Cardiac fibroblast (primary cell): ENCODE results near the gene PCDHGB1.
"Not testable (repeated sequence)": the region's sequence is repeated elsewhere in the genome, so short reads cannot be mapped to it uniquely, and the experiment has no call there.

Experiments
- DNase-seq, 2 donors: peaks; one replicate each; pipeline versions ENCODE4 v3.0.0 to v3.0.0-alpha.2; 2010; ENCODE audit warnings: low read depth in 2 of 2
- H3K4me3 ChIP-seq, 2 donors: replicated peaks in 1 of 2; 1 replicate in 1 of 2; 2 replicates in 1 of 2; pipeline ENCODE4 v1.5.1; 2011; ENCODE audit warnings: low read depth in 2 of 2, low read length in 2 of 2, mild to moderate bottlenecking in 2 of 2, moderate library complexity in 1 of 2
- TF ChIP-seq, protein P1 (sequence below): IDR thresholded peaks from one replicate; pipeline ENCODE4 v1.5.1; 2011; ENCODE audit warnings: low read depth, mild to moderate bottlenecking, low read length, inconsistent platforms

The PCDHGB1 gene

DNA sequence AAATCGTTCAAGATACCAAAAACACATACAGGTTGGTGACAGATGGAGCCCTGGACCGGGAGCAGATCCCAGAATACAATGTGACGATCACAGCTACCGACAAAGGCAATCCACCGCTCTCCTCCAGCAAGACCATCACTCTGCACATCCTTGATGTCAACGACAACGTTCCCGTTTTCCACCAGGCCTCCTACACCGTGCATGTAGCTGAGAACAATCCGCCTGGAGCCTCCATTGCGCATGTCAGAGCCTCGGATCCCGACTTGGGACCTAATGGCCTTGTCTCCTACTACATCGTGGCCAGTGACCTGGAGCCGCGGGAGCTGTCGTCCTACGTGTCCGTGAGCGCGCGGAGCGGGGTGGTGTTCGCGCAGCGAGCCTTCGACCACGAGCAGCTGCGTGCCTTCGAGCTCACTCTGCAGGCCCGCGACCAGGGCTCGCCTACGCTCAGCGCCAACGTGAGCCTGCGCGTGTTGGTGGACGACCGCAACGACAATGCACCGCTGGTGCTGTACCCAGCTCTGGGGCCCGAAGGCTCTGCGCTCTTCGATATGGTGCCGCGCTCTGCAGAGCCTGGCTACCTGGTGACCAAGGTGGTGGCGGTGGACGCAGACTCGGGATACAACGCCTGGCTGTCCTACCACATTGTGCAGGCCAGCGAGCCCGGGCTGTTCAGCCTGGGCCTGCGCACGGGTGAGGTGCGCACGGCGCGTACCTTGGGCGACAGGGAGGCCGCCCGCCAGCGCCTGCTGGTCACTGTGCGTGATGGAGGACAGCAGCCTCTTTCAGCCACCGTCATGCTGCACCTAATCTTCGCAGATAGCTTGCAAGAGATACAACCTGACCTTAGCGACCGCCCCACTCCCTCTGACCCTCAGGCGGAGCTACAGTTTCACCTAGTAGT is 21.9 kb downstream of the PCDHGB1 start:
- no peak for DNase-seq
- H3K4me3 ChIP-seq = no peak overlapping the region
- TF ChIP-seq, protein P1, sequence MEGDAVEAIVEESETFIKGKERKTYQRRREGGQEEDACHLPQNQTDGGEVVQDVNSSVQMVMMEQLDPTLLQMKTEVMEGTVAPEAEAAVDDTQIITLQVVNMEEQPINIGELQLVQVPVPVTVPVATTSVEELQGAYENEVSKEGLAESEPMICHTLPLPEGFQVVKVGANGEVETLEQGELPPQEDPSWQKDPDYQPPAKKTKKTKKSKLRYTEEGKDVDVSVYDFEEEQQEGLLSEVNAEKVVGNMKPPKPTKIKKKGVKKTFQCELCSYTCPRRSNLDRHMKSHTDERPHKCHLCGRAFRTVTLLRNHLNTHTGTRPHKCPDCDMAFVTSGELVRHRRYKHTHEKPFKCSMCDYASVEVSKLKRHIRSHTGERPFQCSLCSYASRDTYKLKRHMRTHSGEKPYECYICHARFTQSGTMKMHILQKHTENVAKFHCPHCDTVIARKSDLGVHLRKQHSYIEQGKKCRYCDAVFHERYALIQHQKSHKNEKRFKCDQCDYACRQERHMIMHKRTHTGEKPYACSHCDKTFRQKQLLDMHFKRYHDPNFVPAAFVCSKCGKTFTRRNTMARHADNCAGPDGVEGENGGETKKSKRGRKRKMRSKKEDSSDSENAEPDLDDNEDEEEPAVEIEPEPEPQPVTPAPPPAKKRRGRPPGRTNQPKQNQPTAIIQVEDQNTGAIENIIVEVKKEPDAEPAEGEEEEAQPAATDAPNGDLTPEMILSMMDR = no peak

GRCh38 chr5:141373673-141374317 is 23.9 kb downstream of the PCDHGB1 start, which contains the start of gene PCDHGA6:
PCDHGA6 (plus strand) TSS chr5:141373891; CDS start chr5:141374084, 193 bp downstream.
- peak within 1 kb of the TSS; percentile 40 to 48 for H3K4me3 ChIP-seq
- TF ChIP-seq, protein P1 = peak; percentile 70
- DNase-seq = peak; percentile 40 to 66

- TF ChIP-seq, protein P1 = no peak
- H3K4me3 ChIP-seq = no peak overlapping the region
- DNase-seq = no peak
These were observed 24.7 kb downstream of the PCDHGB1 start for GRCh38 chr5:141374627-141375026.

- not testable (repeated sequence) for H3K4me3 ChIP-seq, DNase-seq
- TF ChIP-seq, protein P1 = peak; percentile 9
These were observed 25.7 kb downstream of the PCDHGB1 start for GRCh38 chr5:141375444-141376155.

GRCh38 chr5:141382469-141383294 is 32.8 kb downstream of the PCDHGB1 start, which contains the start of gene PCDHGA7:
PCDHGA7 (plus strand) TSS chr5:141382742; CDS start chr5:141382900, 158 bp downstream.
- peak within 1 kb of the TSS; percentile 47 to 62 for H3K4me3 ChIP-seq
- TF ChIP-seq, protein P1 = peak; percentile 61

DNA sequence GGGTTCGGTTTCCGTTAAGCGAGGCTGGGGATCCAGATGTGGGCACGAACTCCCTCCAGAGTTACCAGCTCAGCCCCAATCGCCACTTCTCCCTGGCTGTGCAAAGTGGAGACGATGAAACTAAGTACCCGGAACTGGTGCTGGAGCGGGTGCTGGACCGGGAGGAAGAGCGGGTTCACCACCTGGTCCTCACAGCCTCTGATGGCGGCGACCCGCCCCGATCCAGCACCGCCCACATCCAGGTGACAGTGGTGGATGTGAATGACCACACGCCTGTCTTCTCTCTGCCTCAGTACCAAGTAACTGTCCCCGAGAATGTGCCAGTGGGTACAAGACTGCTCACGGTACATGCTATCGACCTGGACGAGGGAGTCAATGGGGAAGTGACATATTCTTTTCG is 33.4 kb downstream of the PCDHGB1 start:
- TF ChIP-seq, protein P1 = no peak
- peak overlapping the region; percentile 47 to 62 for H3K4me3 ChIP-seq

More at GRCh38 chr5:141382469-141383294, 32.8 kb downstream of the PCDHGB1 start, which contains the start of gene PCDHGA7:
- peak; percentile 48 to 64 for DNase-seq

More for the DNA sequence above, 33.4 kb downstream of the PCDHGB1 start:
- DNase-seq = no peak
